Measurements from ENCODE around the gene ARMCX5.

- TF ChIP-seq CTCF (IDR thresholded peaks at IDR 0.05; ENCODE audit: insufficient read depth, low read depth, low read length) (no peak), EZH2 (IDR thresholded peaks at IDR 0.05; ENCODE audit: insufficient read depth, low read length) (no peak)
Observed at GRCh38 chrX:102610905-102611304, 11.6 kb downstream of the ARMCX5 start.
